NCI-H526 treated with DMSO at 0.1 percent for 48 hours (cell line): ENCODE data around the gene CCDC183.
"Not testable (repeated sequence)": the region's sequence is repeated elsewhere in the genome, so short reads cannot be mapped to it uniquely, and the experiment has no call there.

Experiments
- DNase-seq: peaks from one replicate; lab custom pipeline; 2025; lab: John Stamatoyannopoulos, UW

CCDC183 gene

DNA sequence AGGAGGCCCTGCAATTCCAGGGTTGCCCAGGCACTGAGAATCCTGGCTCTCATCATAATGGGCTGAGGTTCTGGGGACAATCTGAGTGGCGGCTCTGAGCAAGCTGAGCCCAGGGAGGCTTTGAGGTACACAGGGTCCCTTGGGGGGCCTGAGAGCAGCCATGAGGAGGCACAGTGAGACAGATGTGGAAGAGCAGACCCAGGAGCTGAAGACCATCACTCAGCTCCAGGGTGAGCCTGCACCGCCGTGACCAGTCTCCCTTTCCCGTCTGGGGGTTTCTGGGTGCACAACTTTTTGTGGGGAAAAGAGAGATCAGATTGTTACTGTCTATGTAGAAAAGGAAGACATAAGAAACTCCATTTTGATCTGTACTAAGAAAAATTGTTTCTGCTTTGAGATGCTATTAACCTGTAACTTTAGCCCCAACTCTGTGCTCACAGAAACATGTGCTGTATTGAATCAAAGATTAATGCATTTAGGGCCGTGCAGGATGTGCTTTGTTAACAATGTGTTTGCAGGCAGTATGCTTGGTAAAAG lies at the start of gene CCDC183:
Gene CCDC183, plus strand, starts transcription at position 101 of the 537 bp plus-strand sequence. Its CDS starts 60 bp downstream, at position 161.
- no peak for DNase-seq

DNA sequence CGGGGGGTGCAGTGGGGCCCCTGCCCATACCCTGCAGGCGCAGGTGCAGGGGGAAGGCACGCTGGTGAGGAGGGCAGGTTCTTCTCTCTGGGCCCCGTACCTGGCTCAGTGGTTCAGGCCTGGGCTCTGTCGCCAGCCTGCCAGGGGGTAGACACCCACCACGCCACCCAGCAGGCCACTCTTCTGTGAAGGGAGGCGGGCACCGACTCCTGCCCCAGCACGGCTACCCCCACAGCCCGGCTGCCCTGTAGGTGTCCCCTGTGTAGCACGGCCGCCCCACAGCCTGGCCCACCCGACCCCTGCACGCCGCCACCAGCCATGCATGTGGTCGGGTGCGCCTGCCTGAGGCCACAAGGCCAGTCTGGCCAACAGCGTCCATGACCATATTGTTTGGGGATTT lies 49.5 kb upstream of the CCDC183 start:
- DNase-seq: no peak

DNA sequence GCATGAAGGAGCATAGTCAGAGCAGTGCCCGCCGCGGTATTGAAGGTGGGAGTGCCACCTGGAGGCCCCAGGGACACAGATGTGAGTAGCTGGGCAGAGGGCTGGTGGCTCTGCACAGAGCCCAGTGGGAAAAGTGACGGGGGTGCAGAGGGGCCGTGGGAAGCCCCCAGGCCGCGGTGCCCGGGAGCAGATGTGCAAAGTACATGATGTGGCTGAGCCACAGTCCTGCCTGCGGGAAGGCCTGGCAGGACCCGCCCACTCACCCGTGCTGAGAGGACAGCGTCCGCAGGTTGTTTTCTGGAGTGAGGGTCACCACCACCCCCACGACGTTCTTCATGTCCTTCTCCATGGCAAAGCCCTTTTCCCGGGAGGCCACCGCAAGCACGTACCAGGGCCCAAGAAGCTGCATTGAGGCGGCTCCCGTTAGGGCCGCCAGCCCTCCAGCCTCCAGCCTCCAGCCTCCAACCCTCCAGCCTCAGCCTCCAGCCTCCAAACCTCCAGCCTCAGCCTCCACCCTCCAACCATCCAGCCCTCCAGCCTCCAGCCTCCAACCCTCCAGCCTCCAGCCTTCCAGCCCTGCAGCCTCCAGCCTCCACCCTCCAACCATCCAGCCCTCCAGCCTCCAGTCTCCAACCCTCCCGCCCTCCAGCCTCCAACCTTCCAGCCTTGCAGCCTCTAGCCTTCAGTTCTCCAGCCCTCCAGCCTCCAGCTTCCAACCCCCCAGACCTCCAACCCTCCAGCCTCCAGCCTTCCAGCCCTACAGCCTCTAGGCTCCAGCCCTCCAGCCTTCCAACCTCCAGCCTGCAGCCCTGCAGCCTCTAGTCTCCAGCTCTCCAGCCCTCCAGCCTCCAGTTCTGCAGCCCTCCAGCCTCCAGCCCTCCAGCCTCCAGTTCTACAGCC lies 48.7 kb upstream of the CCDC183 start:
- DNase-seq: no peak

DNA sequence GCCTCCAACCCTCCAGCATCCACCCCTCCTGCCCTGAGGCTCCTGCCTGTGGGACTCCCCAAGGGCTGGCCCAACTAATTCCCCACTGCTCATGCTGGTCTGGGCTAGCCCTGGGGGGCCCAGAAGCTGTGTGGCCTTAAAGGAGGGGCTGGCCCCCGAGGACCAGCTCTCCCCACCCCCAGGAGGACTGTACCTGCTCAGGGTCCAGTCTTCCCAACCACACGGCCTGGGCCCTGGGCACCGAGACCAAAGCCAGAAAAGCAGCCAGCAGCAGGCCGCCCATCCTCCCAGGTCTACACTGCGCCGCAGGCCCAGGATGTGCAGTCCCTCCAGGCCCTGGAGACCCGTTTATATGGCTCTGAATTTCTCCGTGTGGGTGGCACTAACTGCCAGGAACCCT lies 47.9 kb upstream of the CCDC183 start, which contains the start of gene LCN6:
Gene LCN6, minus strand, starts transcription at position 325 of the 400 bp plus-strand sequence. Its CDS starts 42 bp downstream, at position 283.
- DNase-seq: no peak

DNA sequence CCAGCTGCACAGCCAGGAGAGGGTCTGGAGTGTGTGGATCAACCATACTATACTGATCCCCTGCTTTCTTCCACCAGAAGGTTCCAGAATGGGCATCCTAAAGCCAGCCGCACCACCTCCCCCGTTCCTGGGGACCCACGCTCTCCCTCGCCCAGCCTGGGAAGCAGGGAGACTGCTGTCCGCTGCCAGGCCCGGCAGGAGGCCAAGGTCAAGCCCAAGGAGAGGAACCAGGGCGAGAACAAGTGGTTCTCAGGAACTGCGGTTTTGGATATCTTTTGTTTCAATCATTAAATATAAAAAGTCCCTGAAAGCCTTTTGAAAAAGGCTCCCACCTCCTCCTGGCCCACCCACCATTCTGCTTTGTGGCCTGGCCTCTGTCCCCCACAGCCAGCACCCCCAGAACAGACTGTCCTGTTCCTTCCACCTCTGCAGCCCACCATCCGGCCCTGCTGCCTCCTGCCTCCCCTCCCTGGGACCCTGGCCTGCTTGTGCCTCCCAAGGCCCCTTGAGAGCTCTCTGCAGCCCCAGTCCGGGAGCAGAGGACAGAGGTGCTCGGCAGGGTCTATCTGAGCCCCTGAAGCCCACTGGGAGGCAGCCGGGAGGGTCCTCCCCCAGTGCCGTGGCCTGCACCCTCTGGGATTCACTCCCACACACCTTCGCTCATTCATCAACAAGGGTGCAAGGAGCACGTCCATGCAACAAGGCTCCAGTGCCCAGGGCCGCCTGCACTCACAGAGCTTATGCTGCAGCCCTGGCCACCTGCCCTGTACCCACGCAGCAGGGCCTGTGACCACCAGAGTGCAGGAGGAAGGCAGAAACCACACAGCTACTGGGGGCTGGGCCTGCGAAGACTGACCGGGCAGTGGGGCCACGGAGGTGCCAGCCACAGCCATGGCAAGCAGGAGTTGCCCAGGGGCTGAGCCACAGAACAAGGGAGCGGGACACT lies 47.2 kb upstream of the CCDC183 start:
- DNase-seq: no peak

DNA sequence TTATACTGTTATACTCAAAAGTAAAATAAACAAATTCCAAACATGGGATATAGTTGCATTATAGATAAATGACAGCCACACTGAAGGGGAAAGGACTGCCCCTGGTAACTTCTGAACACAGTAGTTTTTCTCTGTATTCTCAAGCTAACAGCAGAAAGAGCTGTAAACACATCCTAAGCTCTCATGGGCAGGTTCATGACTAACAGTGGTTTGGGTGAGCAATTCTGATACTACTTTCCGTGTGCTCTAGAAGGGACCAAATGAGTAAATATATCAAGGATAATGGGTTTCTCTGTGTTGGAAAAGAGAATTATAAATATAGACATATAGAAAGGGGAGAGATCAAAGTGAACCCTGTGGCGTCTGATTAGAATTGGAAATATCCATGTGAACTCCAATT lies 45.6 kb upstream of the CCDC183 start:
- no peak for DNase-seq

DNA sequence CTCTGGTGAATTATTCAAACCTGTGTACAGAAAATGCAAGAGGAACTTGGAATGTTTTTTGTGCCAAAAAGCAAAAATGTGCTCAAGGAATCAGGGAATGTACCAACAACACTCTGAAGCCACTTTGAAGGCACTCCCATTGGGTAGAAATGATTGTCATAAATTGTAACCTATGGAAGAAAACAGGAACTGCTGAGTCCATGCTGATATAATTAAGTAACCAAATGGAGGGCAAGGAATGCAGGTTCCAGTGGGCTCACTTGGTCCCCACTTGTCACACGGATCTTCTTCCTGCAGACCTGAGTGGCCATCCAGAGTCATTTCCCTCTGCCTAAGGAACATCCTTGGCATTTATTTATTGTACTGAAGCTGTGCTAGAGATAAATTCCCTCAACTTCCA lies 44.9 kb upstream of the CCDC183 start:
- DNase-seq: no peak

DNA sequence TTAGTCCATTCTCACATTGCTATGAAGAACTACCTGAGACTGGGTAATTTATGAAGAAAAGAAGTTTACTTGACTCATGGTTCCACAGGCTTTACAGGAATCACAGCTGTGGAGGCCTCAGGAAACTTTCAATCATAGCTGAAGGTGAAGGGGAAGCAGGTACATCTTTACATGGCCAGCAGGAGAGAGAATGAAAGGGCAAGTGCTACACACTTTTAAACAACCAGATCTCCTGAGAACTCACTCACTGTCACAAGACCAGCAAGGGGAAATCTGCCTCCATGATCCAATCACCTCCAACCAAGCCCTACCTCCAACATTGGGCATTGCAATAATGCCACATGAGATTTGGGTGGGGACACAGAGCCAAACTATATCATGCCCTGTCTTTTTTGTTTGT lies 44.3 kb upstream of the CCDC183 start:
- no peak for DNase-seq

DNA sequence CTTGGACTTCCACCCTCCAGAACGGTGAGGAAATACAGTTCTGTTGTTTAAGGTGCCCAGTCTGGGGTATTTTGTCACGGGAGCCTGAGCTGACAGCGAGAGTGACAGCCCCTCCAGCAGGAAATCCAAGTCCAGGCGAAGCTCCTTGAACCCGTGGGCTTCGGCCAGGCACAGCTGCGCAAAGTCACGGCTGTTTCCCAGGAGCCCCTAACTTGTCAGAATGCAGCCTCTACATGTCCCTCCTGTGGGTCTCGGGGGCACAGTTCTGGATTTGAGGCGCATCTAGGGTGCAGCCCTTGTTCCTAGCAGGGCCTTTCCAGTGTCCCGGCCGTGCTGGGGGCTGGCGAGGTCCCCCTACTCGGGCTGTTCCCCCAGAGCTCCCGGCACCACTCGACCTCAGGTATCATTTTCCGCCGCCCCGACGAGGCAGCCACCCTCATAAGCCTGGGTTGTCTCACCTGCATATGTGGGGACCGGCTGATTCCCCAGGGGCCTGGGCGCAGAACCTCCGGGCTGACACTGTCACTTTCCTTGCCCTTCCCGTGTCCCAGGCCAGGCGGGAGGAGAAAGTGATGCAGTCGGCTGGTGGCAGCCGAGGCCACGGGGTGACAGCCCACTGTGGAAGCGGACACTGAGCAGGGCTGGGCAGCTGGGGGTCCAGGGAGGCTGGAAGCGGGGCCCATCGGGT lies 42.6 kb upstream of the CCDC183 start:
- DNase-seq: no peak

DNA sequence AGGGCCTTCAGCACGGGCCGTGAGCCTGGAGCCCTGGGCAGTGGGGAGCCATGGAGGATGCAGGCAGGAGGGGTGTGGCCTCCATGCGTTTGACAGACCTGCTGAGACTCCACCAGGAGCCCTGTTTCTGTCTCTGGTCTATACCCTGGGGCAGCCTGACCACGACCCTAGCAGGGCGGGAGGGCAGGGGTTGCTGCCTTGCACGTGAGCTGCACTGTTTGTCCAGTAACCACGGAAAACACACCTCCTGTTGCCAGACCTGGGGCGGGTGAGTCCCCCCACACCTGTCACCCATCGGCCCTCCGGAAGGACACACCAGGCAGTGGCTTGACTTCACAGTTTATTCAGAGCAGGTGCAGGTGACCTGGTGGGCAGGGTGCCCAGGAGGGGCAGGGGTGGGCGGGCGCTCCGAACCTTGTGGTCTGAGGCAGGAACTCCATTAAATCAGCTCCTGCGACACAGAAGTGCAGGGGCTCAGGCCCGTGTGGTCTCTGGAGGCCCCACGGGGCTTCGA lies 42.0 kb upstream of the CCDC183 start:
- no peak for DNase-seq

DNA sequence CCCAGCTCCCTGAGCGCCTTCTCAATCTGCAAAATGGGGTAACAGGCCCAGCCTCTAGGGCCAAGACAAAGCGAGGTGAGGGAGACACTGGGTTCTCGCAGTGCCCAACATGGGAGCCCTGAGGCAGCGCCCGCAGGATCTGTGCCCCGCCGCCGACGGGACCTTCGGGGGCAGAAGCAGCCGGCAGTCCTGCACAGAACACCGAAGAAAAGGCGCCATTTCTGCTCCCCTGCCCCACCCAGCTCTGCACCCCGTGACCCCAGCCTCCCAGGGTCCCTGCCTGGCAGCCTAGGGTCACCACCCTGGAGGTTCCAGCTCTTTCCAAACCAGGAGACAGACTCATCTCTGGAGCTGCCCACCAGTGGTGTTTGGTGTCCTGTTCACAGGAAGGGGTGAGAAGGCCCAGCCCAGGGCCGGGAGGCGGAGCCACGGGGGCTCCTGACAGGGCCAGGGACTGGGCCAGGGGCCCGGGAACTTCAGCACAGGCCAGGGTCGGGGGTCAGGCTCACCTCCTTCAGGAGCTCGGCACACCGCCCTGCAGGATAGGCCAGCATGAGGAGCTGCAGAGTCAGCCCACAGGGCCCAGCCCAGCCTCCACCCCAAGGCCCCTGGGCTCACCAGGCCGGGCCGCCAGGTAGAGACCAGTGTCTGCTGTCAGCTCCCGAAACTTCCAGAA lies 41.4 kb upstream of the CCDC183 start:
- DNase-seq: no peak

DNA sequence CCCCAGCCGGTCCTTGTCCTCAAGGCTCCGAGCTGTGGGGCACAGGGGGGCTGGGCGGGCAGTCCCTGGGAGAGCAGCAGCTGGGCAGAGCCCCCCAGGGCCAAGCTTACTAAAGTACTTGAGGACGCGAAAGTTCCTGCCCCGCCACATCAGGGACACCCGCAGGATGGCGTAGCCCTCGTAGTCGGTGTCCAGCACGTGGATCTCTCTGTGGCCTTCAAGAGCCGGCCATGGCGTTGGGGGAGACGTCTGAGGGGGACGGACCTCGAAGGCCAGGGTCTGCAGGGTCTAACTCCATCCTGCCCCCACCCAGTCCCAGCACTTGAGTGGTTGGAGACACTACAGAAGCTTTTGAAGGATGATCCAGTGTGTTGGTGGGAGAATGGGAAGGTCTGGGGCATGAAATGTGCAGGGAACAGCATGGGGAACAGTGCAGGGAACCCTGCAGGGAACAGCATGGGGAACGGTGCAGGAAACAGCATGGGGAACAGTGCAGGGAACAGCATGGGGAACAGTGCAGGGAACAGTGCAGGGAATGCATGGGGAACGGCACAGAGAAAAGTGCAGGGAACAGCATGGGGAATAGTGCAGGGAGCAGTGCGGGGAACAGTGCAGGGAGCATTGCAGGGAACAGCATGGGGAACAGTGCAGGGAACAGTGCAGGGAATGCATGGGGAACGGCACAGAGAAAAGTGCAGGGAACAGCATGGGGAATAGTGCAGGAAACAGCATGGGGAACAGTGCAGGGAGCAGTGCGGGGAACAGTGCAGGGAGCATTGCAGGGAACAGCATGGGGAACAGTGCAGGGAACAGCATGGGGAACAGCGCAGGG lies 40.6 kb upstream of the CCDC183 start:
- DNase-seq: not testable (repeated sequence)

DNA sequence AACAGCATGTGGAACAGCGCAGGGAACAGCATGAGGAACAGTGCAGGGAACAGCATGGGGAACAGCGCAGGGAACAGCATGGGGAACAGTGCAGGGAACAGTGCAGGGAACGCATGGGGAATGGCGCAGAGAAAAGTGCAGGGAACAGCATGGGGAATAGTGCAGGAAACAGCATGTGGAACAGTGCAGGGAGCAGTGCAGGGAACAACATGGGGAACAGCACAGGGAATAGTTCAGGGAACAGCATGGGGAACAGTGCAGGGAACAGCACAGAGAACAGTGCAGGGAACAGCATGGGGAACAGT lies 40.1 kb upstream of the CCDC183 start:
- no peak for DNase-seq

DNA sequence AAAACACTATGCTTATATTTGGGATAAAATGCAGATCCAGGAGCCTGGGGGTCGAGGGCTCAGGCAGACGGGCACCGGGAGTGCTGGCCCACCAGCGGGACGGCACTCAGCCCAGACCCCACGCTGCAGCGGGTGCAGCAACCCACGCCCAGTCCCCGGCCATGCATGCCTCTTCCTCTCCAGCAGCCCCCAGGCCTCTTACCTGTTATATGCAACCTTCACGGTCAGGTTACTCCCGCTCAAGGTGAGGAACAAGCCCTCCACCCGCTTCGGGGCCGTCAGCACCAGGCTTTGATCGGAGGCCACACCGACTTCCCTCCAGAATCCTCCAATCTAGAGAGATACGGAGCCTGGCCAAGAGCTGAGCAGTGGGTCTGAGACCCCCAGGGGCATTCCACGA lies 39.3 kb upstream of the CCDC183 start:
- DNase-seq: no peak

DNA sequence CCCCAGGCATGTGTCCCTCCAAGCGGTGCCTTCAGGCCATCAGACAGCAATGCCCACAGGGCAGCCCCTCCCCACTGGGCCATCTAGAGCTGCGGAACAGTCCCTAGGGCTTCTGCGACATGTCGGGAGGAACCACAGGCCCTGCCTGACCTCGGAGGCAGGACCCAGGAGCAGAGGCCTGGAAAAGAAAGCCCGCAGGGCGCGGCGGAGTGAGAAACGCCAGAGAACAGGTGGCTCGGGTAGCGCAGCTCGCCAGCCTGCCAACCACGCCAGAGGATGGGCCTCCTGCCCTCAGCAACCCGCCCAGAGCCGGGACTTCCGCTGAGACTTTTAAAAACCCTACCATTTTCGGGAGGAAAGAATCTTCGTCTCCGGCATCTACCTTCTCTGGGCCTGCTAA lies 38.8 kb upstream of the CCDC183 start:
- no peak for DNase-seq

DNA sequence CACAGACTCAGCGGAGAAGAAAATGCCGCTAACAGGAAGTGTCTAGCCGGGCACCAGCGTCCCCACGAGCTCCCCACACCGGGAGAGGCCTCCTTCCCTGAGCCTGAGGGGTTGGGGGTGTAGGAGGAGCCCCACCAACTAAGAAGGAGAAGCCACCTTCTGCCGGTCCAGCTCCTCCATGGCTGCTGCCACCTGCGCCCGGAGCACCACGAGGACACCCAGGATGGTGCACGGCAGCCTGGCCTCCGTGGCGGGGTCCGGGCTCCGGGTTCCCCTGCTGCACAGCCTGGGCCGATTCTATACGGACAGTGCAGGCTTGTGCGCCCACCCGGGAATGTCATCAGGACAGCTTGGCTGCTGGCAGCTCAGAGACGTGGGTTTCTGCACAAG lies 38.4 kb upstream of the CCDC183 start:
- DNase-seq: no peak

DNA sequence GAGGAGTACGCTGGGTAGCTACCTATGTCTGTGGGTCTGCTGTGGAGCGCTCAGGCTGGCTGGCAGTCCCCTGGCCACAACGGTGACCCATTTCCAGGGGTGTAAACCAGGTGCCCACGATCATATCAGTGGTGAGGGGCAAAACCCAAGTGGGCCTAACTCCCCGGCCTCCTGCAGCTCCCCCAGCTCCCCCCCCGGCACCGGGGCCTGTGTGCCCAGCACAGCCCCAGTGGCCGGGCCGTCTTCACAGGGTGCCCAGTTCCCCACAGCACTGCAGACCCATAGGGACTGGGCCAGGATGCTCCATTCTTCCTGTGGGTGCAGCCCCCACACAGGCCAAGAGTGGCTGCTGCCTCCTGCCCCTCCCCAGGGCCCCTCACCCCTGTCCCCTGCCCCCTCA lies 37.1 kb upstream of the CCDC183 start:
- DNase-seq: no peak

DNA sequence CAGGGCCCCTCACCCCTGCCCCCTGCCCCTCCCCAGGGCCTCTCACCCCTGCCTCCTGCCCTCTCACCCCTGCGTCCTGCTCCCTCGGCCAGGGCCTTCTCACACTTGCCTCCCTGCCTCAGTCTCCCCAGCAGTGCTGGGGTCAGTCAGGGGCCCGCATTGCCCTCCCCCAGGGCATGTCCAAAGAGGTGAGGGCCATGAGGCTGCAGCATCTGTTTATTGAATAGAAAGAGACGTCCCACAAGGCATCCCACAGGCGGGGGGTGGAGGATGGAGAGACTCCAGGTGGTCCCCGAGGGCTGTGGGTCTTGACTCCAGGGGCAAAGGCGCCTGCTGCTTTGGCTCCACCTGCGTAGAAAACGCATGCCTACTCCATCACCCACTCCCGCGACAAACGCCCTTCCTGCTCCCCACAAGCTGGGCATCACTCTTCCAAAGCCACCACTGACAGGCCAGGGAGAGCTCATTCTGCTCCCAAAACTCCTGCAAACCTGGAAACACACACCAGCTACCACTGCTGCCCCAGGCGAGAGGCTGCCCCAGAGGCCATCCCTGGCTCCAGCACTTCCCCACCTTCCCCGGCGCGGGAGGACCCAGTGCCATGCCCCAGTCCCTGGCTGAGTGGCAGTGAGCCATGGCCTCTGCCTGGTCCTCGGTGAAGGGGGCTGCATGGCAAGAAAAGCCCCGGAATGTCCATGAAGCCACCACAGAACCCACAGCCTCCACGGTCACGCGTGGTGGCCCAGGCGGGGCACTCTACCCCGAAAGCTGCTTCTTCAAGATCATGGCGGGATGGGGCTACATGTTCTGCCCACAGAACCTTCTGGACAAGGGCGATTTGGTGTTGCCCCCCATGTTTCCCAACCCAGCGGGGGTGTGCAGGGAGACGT lies 36.5 kb upstream of the CCDC183 start:
- no peak for DNase-seq

DNA sequence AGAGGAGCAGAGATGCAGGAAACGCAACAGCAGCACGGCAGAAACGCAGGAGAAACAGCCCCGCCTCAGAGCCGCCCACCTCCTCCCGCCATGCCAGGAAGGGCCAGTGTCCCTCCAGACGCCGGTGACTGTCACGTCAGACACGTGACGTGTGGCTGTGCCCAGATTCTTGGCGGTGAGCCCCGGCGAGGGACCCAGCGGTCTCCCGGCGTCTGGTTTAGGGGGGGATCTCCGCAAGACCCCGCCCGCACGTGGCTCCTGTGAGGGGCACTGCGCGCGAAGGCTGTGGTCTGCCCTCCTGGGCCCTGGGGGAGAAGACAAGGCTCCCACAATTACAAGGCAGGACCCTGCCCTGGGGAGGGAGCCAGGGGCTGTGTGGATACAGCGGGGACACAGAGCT lies 35.7 kb upstream of the CCDC183 start:
- DNase-seq: no peak
